Mesenchymal stem cell (in vitro differentiated cells and primary cell): ENCODE results near the gene ZNF74.
A peak's percentile ranks its signal among the peaks of the same experiment; 100 is the strongest.

Source experiments
- DNase-seq: peaks from one replicate; pipeline ENCODE4 v3.0.0-alpha.2; 2013
- H2AFZ ChIP-seq: one replicate; pipeline ENCODE4 v1.6.1; 2013; ENCODE audit warnings: low read depth, mild to moderate bottlenecking, control low read depth, inconsistent platforms, low read length, moderate library complexity
- H2AK5ac ChIP-seq: 2 replicates; pipeline ENCODE4 v1.6.1; 2013; ENCODE audit warnings: low read length, moderate library complexity, mild to moderate bottlenecking, inconsistent platforms; ENCODE audit not compliant: severe bottlenecking
- H2BK120ac ChIP-seq: one replicate; pipeline ENCODE4 v1.6.1; 2013; ENCODE audit warnings: low read depth, mild to moderate bottlenecking, inconsistent platforms, low read length, moderate library complexity
- H2BK12ac ChIP-seq, 2 experiments: one replicate each; pipeline ENCODE4 v1.6.1; 2013; ENCODE audit warnings: inconsistent platforms in 2 of 2, low read length in 2 of 2, mild to moderate bottlenecking in 2 of 2, moderate library complexity in 2 of 2, control low read depth in 1 of 2
- H2BK15ac ChIP-seq: one replicate; pipeline ENCODE4 v1.6.1; 2013; ENCODE audit warnings: mild to moderate bottlenecking, low read depth, inconsistent platforms; ENCODE audit not compliant: poor library complexity, severe bottlenecking
- H2BK5ac ChIP-seq: 2 replicates; pipeline ENCODE4 v1.6.1; 2013; ENCODE audit warnings: low read depth, mild to moderate bottlenecking, low read length, control low read depth, inconsistent platforms; ENCODE audit not compliant: poor library complexity, severe bottlenecking
- H3K14ac ChIP-seq, 2 experiments: one replicate each; pipeline ENCODE4 v1.6.1; 2013; ENCODE audit warnings: inconsistent platforms in 2 of 2, low read length in 2 of 2, control low read depth in 1 of 2, mild to moderate bottlenecking in 1 of 2, moderate library complexity in 1 of 2
- H3K18ac ChIP-seq, 2 experiments: one replicate each; pipeline ENCODE4 v1.6.1; 2013; ENCODE audit warnings: inconsistent platforms in 2 of 2, low read length in 2 of 2, control low read depth in 1 of 2, low read depth in 1 of 2, mild to moderate bottlenecking in 1 of 2
- H3K23ac ChIP-seq, 2 experiments: one replicate each; pipeline ENCODE4 v1.6.1; 2013; ENCODE audit warnings: inconsistent platforms in 2 of 2, low read length in 2 of 2, mild to moderate bottlenecking in 2 of 2, moderate library complexity in 2 of 2, control low read depth in 1 of 2
- H3K27ac ChIP-seq: 2 replicates; pipeline ENCODE4 v1.5.1; 2013; ENCODE audit warnings: mild to moderate bottlenecking, moderate library complexity, low read length, control low read depth, inconsistent platforms; ENCODE audit not compliant: poor library complexity, severe bottlenecking
- H3K27me3 ChIP-seq, 2 experiments: 2 replicates each; pipeline versions ENCODE4 v1.6.1 to v1.7.0; 2013; ENCODE audit warnings: low read length in 2 of 2, mild to moderate bottlenecking in 2 of 2, moderate library complexity in 2 of 2, control low read depth in 1 of 2, inconsistent platforms in 1 of 2; ENCODE audit not compliant: control insufficient read depth in 1 of 2, insufficient read depth in 1 of 2
- H3K36me3 ChIP-seq, 2 experiments: 2 replicates each; pipeline versions ENCODE4 v1.6.1 to v1.7.0; 2013; ENCODE audit warnings: low read length in 2 of 2, control low read depth in 1 of 2, inconsistent platforms in 1 of 2, low read depth in 1 of 2, mild to moderate bottlenecking in 1 of 2; ENCODE audit not compliant: insufficient read depth in 2 of 2, control insufficient read depth in 1 of 2
- H3K4ac ChIP-seq, 2 experiments: one replicate each; pipeline ENCODE4 v1.6.1; 2013; ENCODE audit warnings: inconsistent platforms in 2 of 2, low read length in 2 of 2, mild to moderate bottlenecking in 2 of 2, moderate library complexity in 2 of 2, control low read depth in 1 of 2, low read depth in 1 of 2
- H3K4me1 ChIP-seq: 2 replicates; pipeline ENCODE4 v1.6.1; 2013; ENCODE audit warnings: low read depth, low read length, control low read depth; ENCODE audit not compliant: control insufficient read depth, insufficient read depth
- H3K4me2 ChIP-seq: 2 replicates; pipeline ENCODE4 v1.6.1; 2013; ENCODE audit warnings: low read length, mild to moderate bottlenecking, inconsistent platforms; ENCODE audit not compliant: poor library complexity, severe bottlenecking
- H3K4me3 ChIP-seq, 2 experiments: 2 replicates each; pipeline versions ENCODE4 v1.5.1 to v1.7.0; 2013; ENCODE audit warnings: low read length in 2 of 2, mild to moderate bottlenecking in 2 of 2, control low read depth in 1 of 2, low read depth in 1 of 2; ENCODE audit not compliant: insufficient read depth in 1 of 2
- H3K79me1 ChIP-seq: replicated peaks from 2 replicates; pipeline ENCODE4 v1.6.1; 2013; ENCODE audit warnings: mild to moderate bottlenecking, control low read depth, low read length, inconsistent platforms; ENCODE audit not compliant: poor library complexity, severe bottlenecking
- H3K9ac ChIP-seq: 2 replicates; pipeline ENCODE4 v1.7.0; 2013; ENCODE audit warnings: mild to moderate bottlenecking, low read length, moderate library complexity
- H3K9me3 ChIP-seq: 2 replicates; pipeline ENCODE4 v1.7.0; 2013; ENCODE audit warnings: mild to moderate bottlenecking, low read length; ENCODE audit not compliant: control insufficient read depth
- H4K8ac ChIP-seq: one replicate; pipeline ENCODE4 v1.6.1; 2013; ENCODE audit warnings: inconsistent platforms, mild to moderate bottlenecking, low read length, moderate library complexity
- H4K91ac ChIP-seq: one replicate; pipeline ENCODE4 v1.6.1; 2013; ENCODE audit warnings: mild to moderate bottlenecking, low read length, inconsistent platforms
- WGBS: methylation state at CpG from one replicate; pipeline ENCODE4 v1.1.7; 2013; ENCODE audit warnings: mixed read lengths; 5-methylcytosine and 5-hydroxymethylcytosine counted together

The ZNF74 gene

GRCh38 chr22:20436307-20436767 is 42.4 kb downstream of the ZNF74 start:
- Histone ChIP-seq H3K4ac (peak overlapping the region; percentile 27 to 70), H2BK120ac (peak overlapping the region; percentile 78), H3K27me3 (no peaks in the 10 kb centered on the region), H2BK15ac (peak overlapping the region; percentile 98), H3K23ac (no peak overlapping the region), H3K4me1 (peaks cover 38% of the 10 kb centered on the region), H3K27ac (no peak overlapping the region), H3K9ac (peak overlapping the region; percentile 88), H3K79me1 (peaks cover 32% of the 10 kb centered on the region), H2AK5ac (no peak overlapping the region), H3K14ac (peak overlapping the region in 1 of 2 experiments; percentile 94), H3K18ac (peak overlapping the region; percentile 92 to 94), H3K9me3 (no peaks in the 10 kb centered on the region), H2AFZ (peak overlapping the region; percentile 10), H4K91ac (peak overlapping the region; percentile 35), H2BK12ac (peak overlapping the region in 1 of 2 experiments; percentile 61), H3K4me2 (peak overlapping the region; percentile 94), H2BK5ac (no peak overlapping the region), H3K36me3 (peaks cover 7 to 37% of the 10 kb centered on the region in 2 experiments), H4K8ac (no peak overlapping the region), H3K4me3 (peak overlapping the region; percentile 83 to 95)
- WGBS = under 1% methylated on average over 48 of the region's 56 CpGs
- DNase-seq = peak; percentile 58

GRCh38 chr22:20436768-20437612 is 43.0 kb downstream of the ZNF74 start:
- Histone ChIP-seq H3K18ac (peak overlapping the region; percentile 92 to 94), H3K23ac (peak overlapping the region in 1 of 2 experiments; percentile 71), H3K9me3 (no peaks in the 10 kb centered on the region), H4K8ac (peak overlapping the region; percentile 64), H3K4me1 (peaks cover 35% of the 10 kb centered on the region), H2BK12ac (peak overlapping the region in 1 of 2 experiments; percentile 88), H3K27me3 (no peaks in the 10 kb centered on the region), H3K14ac (peak overlapping the region in 1 of 2 experiments; percentile 97), H3K79me1 (peaks cover 28% of the 10 kb centered on the region), H2BK5ac (no peak overlapping the region), H3K4me2 (peak overlapping the region; percentile 94), H3K4me3 (peak overlapping the region; percentile 83 to 95), H2AK5ac (no peak overlapping the region), H3K36me3 (peaks cover 8 to 37% of the 10 kb centered on the region in 2 experiments), H2BK15ac (peak overlapping the region; percentile 98), H4K91ac (peak overlapping the region; percentile 80), H3K4ac (peak overlapping the region; percentile 92 to 93), H3K27ac (no peak overlapping the region), H3K9ac (peak overlapping the region; percentile 88), H2AFZ (peak overlapping the region; percentile 78), H2BK120ac (peak overlapping the region; percentile 78)
- peak; percentile 60 for DNase-seq
- WGBS = under 1% methylated on average over 52 of the region's 61 CpGs

GRCh38 chr22:20437613-20438426 is 43.9 kb downstream of the ZNF74 start, which contains the start of gene SCARF2:
SCARF2 (minus strand) TSS chr22:20437825; CDS start chr22:20437754, 71 bp downstream.
- H3K23ac ChIP-seq = peak within 1 kb of the TSS; percentile 31 to 71
- H2BK12ac ChIP-seq = peak within 1 kb of the TSS; percentile 75 to 88
- H3K4me2 ChIP-seq = peak within 1 kb of the TSS; percentile 94
- peak within 1 kb of the TSS; percentile 98 for H2BK15ac ChIP-seq
- 1% methylated on average over 72 of the region's 95 CpGs for WGBS
- peak; percentile 69 for DNase-seq
- peak within 1 kb of the TSS; percentile 62 for H2AK5ac ChIP-seq
- no peaks in the 10 kb centered on the region for H3K27me3 ChIP-seq
- H3K4me1 ChIP-seq = peaks cover 40% of the 10 kb centered on the region
- H3K4ac ChIP-seq = peak within 1 kb of the TSS; percentile 92 to 93
- peak within 1 kb of the TSS; percentile 78 for H2AFZ ChIP-seq
- peak within 1 kb of the TSS; percentile 78 for H2BK120ac ChIP-seq
- peaks cover 25% of the 10 kb centered on the region for H3K79me1 ChIP-seq
- peak within 1 kb of the TSS; percentile 92 for H4K8ac ChIP-seq
- H3K4me3 ChIP-seq = peak within 1 kb of the TSS; percentile 83 to 95
- peaks cover 17 to 37% of the 10 kb centered on the region in 2 experiments for H3K36me3 ChIP-seq
- H3K14ac ChIP-seq = peak within 1 kb of the TSS in 1 of 2 experiments; percentile 97
- H3K9me3 ChIP-seq = no peaks in the 10 kb centered on the region
- H3K27ac ChIP-seq = no peak within 1 kb of the TSS
- H3K9ac ChIP-seq = peak within 1 kb of the TSS; percentile 89
- no peak within 1 kb of the TSS for H2BK5ac ChIP-seq
- H3K18ac ChIP-seq = peak within 1 kb of the TSS; percentile 92 to 97
- H4K91ac ChIP-seq = peak within 1 kb of the TSS; percentile 87
